GM12874 (cell line): ENCODE data around the gene ELFN1.

Experiments used
- CTCF ChIP-seq: IDR thresholded peaks from 2 replicates; pipeline ENCODE4 v1.5.1; 2011; ENCODE audit warnings: low read depth, mild to moderate bottlenecking, control low read depth, low read length, moderate library complexity; ENCODE audit not compliant: insufficient read depth

ELFN1 gene

DNA sequence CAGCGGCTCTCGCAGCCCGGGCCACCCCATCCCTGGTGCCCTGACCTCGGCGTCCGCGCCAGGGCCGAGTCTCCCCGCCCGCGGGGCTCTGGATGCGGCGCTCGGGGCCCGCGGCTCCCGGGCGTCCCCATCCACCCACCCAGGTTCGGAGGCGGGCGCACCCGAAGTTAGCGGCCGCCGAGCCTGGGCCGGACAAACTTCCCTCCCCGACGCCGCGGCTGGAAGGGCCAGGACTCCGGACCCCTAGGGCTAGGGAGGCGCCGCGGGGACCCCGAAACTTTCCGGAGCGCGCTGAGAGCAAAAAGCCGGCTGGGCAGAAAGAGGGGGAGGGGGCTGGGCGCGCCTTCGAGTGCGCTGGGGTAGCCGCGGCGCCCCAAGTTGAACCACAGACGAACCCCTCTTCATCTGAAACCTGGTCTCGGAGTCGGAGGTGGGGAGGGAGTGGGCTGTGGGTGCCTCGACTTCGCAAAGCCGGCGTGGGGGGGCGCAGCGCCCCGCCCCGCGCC lies 3.7 kb upstream of the ELFN1 start:
- TF ChIP-seq CTCF = no peak

- TF ChIP-seq CTCF = no peak
Measured at GRCh38 chr7:1666823-1667565, 3.1 kb upstream of the ELFN1 start.

DNA sequence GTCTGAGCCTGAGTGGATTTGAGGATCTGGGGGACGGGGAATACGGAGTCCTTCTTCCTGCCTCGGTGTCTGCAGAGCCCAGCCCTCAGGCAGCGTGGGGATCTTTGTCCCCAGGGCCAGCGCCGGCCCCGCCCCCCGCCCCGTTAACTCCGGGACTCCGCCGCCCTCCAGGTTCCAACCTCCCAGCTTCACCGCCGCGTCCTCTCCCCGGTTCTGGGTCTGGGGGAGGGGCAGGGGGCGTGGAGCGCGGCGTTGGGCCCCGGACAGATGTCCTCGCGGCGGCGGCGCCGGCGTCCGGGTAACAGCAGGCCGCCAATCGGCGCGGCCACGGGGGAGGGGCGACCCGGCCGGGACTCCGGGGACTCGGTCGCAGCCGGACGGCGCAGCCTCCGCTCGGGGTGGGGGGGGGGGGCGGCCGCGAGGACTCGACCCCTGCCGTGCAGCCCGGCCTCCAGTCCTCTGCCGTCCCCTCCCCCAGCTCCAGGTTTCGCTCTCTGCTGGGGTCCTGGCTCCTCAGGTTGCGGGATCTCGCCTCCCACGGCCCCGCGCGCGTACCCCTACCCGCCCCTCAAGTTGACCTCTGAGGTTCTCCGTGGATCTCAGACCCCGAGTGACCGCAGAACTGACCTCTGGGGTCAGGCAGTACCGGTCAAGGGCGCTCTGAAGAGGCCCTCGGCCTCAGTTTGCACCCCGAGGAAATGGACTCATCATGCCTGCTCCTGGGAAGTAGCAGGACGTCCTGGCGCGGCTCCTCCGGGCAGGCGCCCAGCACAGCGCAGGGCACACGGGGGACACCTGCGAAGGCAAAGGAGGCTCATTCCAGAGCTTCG lies 2.3 kb upstream of the ELFN1 start:
- no peak for TF ChIP-seq CTCF

DNA sequence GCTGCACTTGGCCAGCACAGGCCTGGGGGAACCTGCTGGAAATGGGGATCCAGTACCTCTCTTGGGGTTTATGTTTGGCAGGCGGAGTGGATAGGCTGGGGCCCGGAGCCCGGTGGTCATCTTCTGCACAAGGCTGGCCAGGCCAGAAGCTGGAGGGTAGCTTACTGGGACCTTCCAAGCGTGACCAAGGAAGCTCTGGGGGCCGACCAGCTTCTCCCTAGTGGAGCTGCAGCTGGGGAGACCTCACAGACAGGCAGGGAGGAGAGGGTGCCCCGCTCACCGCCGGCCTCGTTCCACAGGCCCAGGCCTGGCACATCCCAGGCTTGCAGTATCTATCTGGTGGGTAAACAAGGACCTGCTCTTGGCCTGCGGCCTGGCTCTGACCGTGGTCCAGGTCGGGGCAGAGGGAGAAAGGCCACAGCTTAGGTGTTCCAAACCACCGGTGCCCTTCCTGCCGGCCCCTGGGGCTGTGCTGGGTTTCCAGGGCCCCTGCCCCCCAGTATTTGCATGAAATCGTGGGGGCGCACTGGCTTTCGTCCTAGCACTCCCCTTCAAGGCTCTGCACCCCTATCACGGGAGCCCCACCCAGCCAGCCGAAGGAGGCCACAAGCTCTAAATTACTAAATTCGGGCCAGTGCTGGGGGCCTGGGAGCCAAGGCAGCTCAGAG lies 1.5 kb upstream of the ELFN1 start:
- TF ChIP-seq CTCF = no peak

DNA sequence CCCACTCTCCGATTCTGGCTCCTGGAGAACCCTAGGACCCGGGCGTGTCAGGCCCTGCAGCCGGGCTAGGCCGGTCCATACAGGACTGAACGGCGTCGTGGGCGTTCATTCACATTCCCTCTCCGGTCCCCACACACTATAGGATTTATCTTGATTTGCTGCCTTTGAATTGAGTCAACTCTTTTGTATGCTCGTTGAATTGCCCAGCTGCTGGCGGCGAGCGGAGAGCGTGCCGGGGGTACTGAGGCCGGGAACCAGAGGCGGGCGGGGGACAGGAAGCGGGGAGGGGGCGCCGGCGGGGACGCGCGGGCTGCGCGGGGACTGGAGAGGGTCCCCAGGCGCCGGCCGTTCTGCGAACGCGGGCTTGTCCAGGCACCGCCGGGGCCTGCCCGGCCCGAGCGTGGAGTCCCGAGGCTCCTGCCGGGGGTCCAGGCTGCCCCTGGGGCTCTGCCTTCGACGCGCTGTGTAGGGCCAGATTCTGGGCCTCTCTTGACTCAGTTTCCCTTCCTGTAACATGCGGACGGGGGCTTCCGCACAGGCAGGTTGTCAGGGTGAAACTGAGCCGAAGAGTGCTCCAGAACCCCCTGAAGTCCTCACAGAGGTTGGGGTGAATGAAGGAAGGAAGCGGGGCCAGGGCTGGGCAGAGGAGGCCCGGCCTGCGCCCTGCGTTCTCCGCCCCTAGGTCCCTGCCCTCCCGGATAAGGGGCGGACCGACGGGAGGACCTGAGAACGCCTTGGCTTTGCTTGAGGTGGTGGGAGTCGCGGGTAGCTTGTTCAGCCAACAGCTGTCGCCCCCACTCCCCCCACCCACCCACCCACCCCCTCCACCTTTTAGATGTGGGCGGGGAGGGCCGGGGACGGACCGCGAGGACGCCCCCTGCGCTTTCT lies 769 bp upstream of the ELFN1 start:
- no peak for TF ChIP-seq CTCF

DNA sequence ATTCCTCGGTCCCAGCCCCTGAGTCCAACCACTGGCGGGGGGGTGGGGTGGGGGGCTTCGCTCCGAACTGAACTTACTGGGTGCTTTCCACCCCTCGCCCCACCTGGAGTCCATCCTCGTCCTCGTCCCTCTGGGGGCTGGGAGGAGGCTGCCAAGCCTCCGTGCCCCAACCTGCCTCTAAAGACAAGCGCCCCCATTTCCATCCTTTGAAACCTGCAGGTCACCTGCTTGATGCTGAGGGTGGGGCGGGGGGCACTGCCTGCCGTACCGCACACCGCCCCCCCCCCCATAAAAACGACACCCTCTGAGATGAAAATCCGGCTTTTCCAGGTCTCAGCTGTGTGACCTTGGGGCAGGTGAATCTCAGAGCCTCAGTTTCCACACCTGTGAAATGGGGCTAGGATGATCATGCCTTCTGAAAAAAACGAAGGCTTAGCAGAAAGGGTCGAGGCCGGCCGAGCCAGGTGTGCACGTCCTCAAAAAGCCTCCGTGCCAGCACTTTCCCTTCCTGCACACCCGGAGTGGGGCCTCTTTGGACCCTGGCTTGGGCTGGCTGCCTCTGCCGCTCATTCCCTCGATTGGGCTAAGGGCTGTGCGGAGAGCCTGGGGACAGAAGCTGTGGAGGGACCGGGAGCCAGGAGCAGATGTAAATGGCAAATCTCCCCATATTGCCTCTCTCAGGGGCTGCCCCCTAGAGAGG lies 967 bp downstream of the ELFN1 start:
- TF ChIP-seq CTCF = no peak
